ENCODE measurements around the gene HNRNPH2.

The HNRNPH2 gene

DNA sequence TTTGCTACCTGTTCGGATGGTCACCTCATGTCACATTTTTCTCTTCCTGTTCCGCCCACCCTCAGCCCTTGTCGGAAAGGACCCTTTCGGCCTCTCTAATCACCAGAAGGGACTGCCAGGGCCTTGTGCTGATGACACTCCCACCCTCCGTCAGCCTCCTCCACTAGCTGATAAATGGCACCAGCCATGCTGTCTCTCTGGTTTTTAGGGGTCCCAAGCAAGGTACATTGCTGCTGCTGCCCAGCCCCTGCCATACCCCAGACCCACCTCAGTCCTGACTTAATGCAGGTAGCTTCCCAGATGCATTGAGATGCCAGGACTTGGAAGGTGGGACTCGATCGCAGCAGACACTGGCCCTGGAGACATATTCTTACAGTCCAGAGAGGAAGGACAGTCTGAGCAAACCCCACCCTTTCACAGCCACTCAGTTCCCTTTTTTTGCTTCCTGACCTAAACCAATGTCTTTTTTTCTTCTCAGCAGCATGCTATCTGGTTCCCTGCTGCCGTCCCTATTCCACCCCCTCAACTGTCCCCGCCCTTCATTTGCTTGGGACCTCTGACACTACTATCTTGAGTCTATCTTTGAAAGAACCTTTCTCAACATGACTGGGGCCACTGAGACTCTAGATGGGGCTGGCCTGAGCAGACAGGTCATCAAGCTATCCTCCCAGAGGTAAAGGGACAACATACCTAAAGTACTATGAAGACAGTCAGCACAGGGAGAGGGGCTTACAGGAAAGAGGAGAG lies 22.1 kb upstream of the HNRNPH2 start, which contains the start of gene BTK:
BTK (minus strand) TSS at position 397 of the 747 bp plus-strand sequence. CDS start 10,907 bp downstream, outside the sequence.
- TF ChIP-seq, protein P1, sequence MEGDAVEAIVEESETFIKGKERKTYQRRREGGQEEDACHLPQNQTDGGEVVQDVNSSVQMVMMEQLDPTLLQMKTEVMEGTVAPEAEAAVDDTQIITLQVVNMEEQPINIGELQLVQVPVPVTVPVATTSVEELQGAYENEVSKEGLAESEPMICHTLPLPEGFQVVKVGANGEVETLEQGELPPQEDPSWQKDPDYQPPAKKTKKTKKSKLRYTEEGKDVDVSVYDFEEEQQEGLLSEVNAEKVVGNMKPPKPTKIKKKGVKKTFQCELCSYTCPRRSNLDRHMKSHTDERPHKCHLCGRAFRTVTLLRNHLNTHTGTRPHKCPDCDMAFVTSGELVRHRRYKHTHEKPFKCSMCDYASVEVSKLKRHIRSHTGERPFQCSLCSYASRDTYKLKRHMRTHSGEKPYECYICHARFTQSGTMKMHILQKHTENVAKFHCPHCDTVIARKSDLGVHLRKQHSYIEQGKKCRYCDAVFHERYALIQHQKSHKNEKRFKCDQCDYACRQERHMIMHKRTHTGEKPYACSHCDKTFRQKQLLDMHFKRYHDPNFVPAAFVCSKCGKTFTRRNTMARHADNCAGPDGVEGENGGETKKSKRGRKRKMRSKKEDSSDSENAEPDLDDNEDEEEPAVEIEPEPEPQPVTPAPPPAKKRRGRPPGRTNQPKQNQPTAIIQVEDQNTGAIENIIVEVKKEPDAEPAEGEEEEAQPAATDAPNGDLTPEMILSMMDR (conservative IDR thresholded peaks at IDR 0.05; ENCODE audit: low read depth, low read length): no peak
- no peak for DNase-seq (ENCODE audit: low read depth)
- no peak within 1 kb of the TSS for H3K4me3 ChIP-seq (ENCODE audit: low read depth, low read length)

GRCh38 chrX:101386542-101386885 lies 21.5 kb upstream of the HNRNPH2 start:
- TF ChIP-seq, protein P1 (conservative IDR thresholded peaks at IDR 0.05; ENCODE audit: low read depth, low read length): no peak
- DNase-seq (ENCODE audit: low read depth): no peak
- H3K4me3 ChIP-seq (ENCODE audit: low read depth, low read length): no peak overlapping the region

DNA sequence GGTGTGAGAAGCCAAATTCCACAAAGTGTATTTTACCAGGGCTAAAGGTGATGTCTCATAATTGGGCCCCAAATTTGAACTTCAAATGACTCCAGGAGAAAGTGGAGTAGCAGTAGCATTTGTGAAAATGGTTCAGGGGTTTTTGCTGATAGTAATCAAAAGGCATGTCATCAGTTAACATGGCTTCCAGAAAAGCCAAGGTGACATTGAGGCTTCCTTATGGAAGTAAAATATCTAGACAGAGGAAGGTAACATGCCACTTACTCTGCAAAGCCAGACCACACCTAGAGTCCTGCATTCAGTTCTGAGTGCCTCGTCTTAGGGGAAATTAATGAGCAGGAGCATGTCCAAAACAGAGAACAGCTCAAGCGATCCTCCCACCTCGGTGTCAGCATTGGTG lies 19.4 kb upstream of the HNRNPH2 start:
- TF ChIP-seq, protein P1 (conservative IDR thresholded peaks at IDR 0.05; ENCODE audit: low read depth, low read length): no peak
- H3K4me3 ChIP-seq (ENCODE audit: low read depth, low read length): no peak overlapping the region
- DNase-seq (ENCODE audit: low read depth): no peak

DNA sequence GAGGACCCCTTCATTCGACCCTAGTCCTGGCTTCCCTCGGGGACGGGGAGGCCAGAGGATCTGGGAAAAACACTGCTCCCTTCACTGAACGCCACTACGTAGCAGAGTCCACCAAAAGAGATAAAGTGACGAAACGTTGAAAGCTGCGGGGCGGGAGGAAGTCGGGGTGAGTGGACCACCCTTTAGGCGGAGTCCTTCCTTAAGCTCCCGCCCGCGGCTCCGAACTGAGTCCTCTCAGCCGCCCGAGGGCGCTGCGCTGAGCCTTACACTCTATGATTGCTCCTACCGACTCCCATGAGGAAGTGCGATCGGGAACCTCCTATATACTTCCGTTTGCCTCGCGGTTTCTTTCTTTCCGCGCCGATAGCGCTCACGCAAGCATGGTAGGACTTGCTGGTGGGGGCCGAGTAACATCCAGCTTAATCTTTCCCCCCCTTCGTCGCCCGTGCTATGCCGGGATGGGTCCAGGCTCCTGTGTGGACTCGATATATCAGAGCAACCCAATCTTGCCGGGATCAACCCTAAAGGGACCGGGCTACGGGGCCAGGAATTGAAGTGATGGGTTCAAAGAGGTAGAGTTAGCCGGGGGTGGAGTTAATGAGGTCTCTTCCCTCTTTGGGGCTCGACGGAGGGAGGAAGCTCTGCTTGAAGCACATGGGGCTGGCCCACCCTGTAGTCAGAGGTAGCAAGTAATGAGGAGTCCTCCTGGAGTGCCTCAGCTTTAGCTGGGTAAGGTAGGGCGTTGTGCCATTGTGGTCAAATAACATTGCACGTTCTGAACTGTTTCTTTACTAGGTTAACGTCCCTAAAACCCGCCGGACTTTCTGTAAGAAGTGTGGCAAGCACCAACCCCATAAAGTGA lies 17.1 kb upstream of the HNRNPH2 start, which contains the start of gene RPL36A:
RPL36A (plus strand) TSS at position 348 of the 862 bp plus-strand sequence; CDS start at position 381, 33 bp downstream.
- peak within 1 kb of the TSS; percentile 72 for H3K4me3 ChIP-seq (ENCODE audit: low read depth, low read length)
- TF ChIP-seq, protein P1 (conservative IDR thresholded peaks at IDR 0.05; ENCODE audit: low read depth, low read length): peak; percentile 79
- peak; percentile 92 for DNase-seq (ENCODE audit: low read depth)

DNA sequence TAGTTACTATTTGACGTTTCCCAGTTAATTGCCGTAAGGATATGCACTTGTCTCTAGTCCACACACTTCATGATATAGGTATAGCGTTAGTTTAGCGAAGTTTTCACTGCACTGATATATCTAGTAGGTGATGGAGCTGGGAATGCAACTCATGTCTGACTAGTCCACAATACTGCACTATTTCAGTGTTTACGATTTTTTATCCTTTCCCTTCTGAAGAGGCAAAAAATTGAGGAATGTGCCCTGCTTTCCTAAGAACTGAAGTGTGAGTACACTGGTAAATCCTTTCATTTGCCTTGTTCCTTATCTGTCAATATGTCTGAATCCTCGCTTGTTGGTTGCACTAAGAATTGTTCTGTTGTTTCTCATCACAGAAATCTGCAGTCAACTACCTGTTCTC lies 16.2 kb upstream of the HNRNPH2 start:
- H3K4me3 ChIP-seq (ENCODE audit: low read depth, low read length): peak overlapping the region; percentile 72
- no peak for DNase-seq (ENCODE audit: low read depth)
- TF ChIP-seq, protein P1 (conservative IDR thresholded peaks at IDR 0.05; ENCODE audit: low read depth, low read length): no peak

- no peak overlapping the region for H3K4me3 ChIP-seq (ENCODE audit: low read depth, low read length)
- TF ChIP-seq, protein P1 (conservative IDR thresholded peaks at IDR 0.05; ENCODE audit: low read depth, low read length): no peak
- no peak for DNase-seq (ENCODE audit: low read depth)
Observed at GRCh38 chrX:101393530-101394305, 14.3 kb upstream of the HNRNPH2 start.

All from choroid plexus epithelial cell (primary cell).